NCI-H82 treated with DMSO at 0.1 percent for 48 hours (cell line): ENCODE measurements around the gene COG8.
A peak's percentile ranks its signal among the peaks of the same experiment; 100 is the strongest.

Source experiments
- DNase-seq: peaks from one replicate; lab custom pipeline; 2025; ENCODE audit not compliant: unreplicated experiment; lab: John Stamatoyannopoulos, UW

Gene COG8

GRCh38 chr16:69346683-69347082 lies 7.3 kb upstream of the COG8 start:
- no peak for DNase-seq

DNA sequence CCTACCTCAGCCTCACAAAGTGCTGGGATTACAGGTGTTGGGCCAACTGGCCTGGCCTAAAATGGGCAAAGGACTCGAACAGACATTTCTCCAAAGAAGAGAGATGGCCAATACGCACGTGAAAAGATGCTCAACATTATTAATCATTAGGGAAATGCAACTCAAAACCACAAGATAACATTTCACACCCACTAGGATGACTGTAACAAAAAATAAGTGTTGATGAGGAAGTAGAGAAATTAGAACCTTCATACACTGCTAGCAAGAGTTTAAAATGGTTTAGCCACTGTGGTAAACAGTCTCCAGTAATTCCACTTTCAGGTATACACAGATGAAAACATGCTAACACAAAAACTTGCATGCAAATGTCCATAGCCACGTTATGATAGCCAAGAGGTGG lies 6.6 kb upstream of the COG8 start:
- DNase-seq = no peak

GRCh38 chr16:69344171-69344570 lies 4.8 kb upstream of the COG8 start:
- DNase-seq = no peak

DNA sequence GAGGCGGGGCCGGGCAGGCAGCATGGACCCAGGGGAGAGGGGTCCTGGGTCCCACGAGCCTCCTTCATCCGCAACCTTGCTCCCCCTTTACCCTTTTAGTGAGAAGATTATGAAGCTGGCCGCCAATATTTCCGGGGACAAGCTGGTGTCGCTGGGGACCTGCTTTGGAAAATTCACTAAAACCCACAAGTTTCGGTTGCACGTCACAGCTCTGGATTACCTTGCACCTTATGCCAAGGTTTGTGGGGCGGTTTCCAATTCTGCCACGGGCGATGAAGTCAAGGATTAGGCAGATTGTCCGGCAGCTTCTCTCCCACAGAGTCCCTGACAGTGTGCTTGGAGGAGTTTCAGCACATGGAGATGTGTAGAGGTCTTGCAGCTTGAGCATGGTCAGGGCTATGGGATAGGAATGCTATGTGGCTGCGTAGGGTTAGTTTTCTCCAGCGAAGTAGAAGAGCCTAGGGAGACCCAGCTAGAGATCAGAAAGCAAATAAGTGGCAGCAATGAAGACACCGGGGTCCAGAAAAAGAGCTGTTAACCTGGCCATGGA lies 806 bp upstream of the COG8 start:
- DNase-seq = no peak

GRCh38 chr16:69338557-69339288 lies 641 bp downstream of the COG8 start:
- no peak for DNase-seq

DNA sequence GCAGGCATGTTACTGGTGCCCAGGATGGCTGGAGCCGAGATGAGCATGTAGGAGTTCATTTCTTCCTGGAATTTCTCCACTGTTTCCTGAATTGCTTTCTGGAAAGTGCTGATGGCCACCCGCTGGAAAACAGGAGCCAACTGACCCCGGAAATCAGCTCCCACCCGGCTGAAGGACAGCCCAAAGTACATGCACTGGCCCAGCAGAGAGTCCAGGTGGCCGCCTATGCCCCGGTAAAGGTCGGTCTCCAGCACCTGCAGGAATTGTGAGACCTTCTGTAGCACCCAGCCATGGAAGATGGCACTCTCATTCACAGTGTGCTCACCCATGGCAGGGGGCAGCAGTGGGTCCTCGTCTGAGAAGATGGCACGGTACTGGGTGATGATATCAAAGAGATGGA lies 4.7 kb downstream of the COG8 start:
- DNase-seq = no peak

GRCh38 chr16:69330286-69331109 lies 8.9 kb downstream of the COG8 start, which contains the start of gene PDF:
Gene PDF (minus strand): TSS chr16:69330588. CDS start chr16:69330570, 18 bp downstream.
- peak; percentile 73 for DNase-seq

GRCh38 chr16:69329369-69330285 lies 9.7 kb downstream of the COG8 start:
- no peak for DNase-seq

- no peak for DNase-seq
Observed at GRCh38 chr16:69328854-69329316, 10.5 kb downstream of the COG8 start.

DNA sequence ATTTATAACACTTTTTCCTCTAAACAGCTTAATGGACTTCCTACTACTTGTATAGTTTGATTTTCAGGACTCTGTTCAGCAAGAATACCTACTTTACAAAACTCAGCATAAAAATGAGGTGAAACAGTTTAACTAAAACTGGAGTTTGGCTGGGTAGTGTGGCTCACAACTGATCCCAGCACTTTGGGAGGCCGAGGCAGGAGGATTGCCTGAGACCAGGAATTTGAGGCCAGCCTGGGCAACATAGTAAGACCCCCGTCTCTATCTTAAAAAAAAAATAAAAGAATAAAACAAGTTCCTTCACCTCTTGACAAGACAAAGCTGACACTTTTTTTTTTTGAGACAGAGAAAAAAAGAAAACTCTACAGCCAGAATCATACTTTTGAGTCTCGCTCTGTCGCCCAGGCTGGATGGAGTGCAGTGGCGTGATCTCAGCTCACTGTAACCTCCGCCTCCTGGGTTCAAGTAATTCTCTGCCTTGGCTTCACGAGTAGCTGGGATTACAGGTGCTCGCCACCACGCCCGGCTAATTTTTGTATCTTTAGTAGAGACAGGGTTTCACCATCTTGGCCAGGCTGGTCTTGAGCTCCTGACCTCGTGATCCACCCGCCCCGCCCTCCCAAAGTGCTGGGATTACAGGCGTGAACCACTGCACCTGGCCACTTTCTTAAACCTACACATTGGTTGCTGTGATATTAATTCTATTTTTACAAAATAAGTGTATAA lies 11.6 kb downstream of the COG8 start:
- no peak for DNase-seq

DNA sequence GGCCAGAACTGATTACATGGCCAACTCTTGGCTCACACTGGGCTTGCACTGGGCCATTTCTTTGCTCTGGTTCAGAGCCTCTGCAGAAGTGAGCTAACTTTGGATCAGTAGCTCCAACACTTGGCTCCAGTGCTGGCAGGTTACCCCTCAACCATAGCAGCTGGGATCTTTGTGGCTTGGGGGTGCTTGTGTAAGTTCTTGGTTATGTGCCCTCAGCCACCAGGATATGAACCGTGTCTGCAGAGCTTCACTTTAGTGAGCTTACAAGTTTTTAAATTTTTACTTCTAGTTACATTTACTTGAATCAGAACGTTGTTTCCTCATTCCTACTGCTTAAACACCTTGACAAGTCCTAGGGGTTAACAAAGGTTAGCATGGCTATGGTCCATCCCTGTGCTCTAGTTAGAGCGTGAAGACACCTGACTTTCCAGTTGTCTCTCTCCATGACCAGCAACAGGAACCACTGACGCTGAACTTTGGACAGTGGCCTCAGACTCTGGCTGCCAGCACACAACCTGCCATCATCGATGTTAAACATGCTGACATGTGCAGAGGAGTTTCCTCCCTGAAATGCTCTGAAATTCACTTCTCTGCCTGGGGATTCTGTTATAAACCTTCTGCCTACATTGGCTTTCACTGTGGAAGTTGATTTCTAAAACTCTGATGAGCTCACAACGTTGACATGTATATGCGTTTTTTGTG lies 13.0 kb downstream of the COG8 start:
- no peak for DNase-seq

DNA sequence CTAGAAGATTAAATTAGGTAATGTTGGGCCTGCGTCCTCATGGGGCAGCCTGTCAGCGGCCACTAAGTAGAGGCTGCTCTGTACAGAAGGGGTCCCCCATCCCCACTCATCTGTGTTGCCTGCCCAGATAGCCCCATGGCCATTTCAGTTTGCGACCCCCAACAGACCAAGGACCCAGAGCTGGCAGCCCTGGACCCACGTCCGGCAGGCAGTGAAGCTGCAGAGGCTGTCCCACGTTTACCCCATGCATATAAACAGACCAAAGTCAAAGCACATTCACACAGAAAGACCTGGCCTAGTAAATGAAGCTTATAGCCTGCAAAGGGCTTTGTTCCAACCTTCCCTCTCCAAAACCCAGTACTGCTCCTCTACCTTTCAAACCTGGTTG lies 13.6 kb downstream of the COG8 start:
- no peak for DNase-seq

GRCh38 chr16:69324585-69325253 lies 14.6 kb downstream of the COG8 start:
- no peak for DNase-seq

GRCh38 chr16:69324013-69324531 lies 15.3 kb downstream of the COG8 start:
- DNase-seq = no peak

DNA sequence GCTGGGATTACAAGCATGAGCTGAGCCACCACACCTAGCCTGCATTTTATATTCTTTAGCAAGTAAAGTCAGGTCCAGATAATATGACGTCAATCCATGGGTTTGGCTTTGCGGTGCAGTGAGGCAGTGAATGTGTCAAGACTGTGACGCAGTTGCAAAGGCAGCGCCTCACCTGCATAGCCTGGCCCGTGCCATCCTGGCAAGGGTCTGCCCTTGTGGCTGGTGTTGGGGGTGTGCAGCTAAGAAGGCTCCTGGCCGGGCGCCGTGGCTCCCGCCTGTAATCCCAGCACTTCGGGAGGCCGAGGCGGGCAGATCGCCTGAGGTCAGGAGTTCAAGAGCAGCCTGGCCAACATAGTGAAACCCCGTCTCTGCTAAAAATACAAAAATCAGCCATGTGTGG lies 15.9 kb downstream of the COG8 start:
- DNase-seq = no peak

GRCh38 chr16:69322343-69322742 lies 17.0 kb downstream of the COG8 start:
- no peak for DNase-seq

GRCh38 chr16:69321080-69321479 lies 18.3 kb downstream of the COG8 start:
- DNase-seq = no peak

DNA sequence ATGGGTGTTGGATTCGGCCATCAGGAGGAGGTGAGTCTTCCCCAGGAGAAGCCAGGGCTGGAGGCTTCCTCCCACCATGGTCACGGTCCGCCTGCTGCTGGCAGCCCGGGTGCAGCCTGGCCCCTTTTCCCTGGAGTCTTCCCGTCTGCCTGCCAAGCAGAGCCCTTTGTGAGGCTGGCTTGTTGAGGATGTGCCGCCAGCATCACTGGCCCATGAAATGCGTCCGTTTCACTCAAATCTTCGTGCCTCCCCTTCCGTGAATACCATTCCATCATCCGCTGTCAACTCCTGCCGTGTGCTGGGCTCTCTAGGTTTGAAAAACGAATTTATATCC lies 18.7 kb downstream of the COG8 start:
- DNase-seq = no peak
